ENCODE measurements around the gene AGXT2. TPM values are rescaled to one million over a fixed set of nuclear protein-coding genes. Genes with fewer than 3 reads are reported as not detected.

Gene AGXT2
- total RNA-seq, 1 experiment from 2014 or later, result not detected

- no peak overlapping the region for H4K8ac ChIP-seq (replicated peaks; ENCODE audit: insufficient read length, low read depth, low read length)
- no peak overlapping the region for H2BK12ac ChIP-seq (ENCODE audit: insufficient read length, low read depth, low read length)
- H3K27me3 ChIP-seq (ENCODE audit: insufficient read depth, low read length), result no peaks in the 10 kb centered on the region
- H3K9me3 ChIP-seq (ENCODE audit: control insufficient read depth, low read depth, low read length), result no peaks in the 10 kb centered on the region
- H3K4me3 Mint-ChIP-seq, result no peak overlapping the region
- no peak overlapping the region for H3K4me2 ChIP-seq (ENCODE audit: insufficient read depth, insufficient read length, low read length)
- no peak overlapping the region for H3K9ac ChIP-seq (ENCODE audit: extremely low read depth, insufficient read length, low read length)
- H3K14ac ChIP-seq (ENCODE audit: insufficient read depth, low read length), result no peak overlapping the region
- H2BK15ac ChIP-seq (ENCODE audit: low read depth, low read length), result no peak overlapping the region
- no peak overlapping the region for H2BK20ac ChIP-seq (ENCODE audit: low read depth, low read length, poor library complexity, severe bottlenecking)
- no peak for TF ChIP-seq CTCF (conservative IDR thresholded peaks at IDR 0.05)
- no peak overlapping the region for H3K27ac ChIP-seq (ENCODE audit: insufficient read length, low read depth, low read length)
- no peaks in the 10 kb centered on the region; the same call in 1 of the 2 replicates for H3K27me3 Mint-ChIP-seq (ENCODE audit: low read depth)
- WGBS (ENCODE audit: extremely low coverage, insufficient read length, low lambda C conversion rate), result no CpG with 5 or more reads among the region's 10 CpGs
- H2AFZ ChIP-seq (ENCODE audit: low read length), result no peak overlapping the region
- H3K23ac ChIP-seq (ENCODE audit: insufficient read length, low read depth, low read length), result no peak overlapping the region
- no peaks in the 10 kb centered on the region; a peak in 1 of 7 replicates for H3K36me3 Mint-ChIP-seq (ENCODE audit: insufficient read depth in 1 of 3, low read depth in 3 of 3)
- no peak overlapping the region for H3K18ac ChIP-seq (ENCODE audit: insufficient read length, low read depth, low read length)
- H3K27ac Mint-ChIP-seq, result no peak overlapping the region; a peak in 1 of 7 replicates
- peaks cover 5 to 8% of the 10 kb centered on the region in 2 experiments for H3K4me1 Mint-ChIP-seq
- no peak overlapping the region for H3K56ac ChIP-seq (ENCODE audit: insufficient read length, low read depth, low read length)
- no peak overlapping the region for H2AK5ac ChIP-seq (ENCODE audit: insufficient read length, low read length)
- H4K20me1 ChIP-seq (ENCODE audit: control insufficient read depth, insufficient read depth, insufficient read length), result no peaks in the 10 kb centered on the region
- no peak overlapping the region for H4K5ac ChIP-seq (ENCODE audit: insufficient read length, low read depth, low read length)
- no peaks in the 10 kb centered on the region for H3K79me2 ChIP-seq (ENCODE audit: insufficient read depth, low read length)
- no peaks in the 10 kb centered on the region for H3K9me3 Mint-ChIP-seq
- H3T11ph ChIP-seq (ENCODE audit: low read length), result no peak overlapping the region
- no peaks in the 10 kb centered on the region for H3K23me2 ChIP-seq (ENCODE audit: insufficient read length, low read depth, low read length, poor library complexity, severe bottlenecking)
- DNase-seq, result no peak
- no peak overlapping the region for H2BK5ac ChIP-seq (ENCODE audit: insufficient read length, low read length)
- no peak overlapping the region for H3K4ac ChIP-seq (ENCODE audit: low read depth, low read length)
- no peaks in the 10 kb centered on the region; the same call in 1 of the 2 replicates for H3K4me1 ChIP-seq (ENCODE audit: insufficient read depth, low read length)
- no peak overlapping the region for H2BK120ac ChIP-seq (ENCODE audit: low read depth, low read length, poor library complexity, severe bottlenecking)
- no peaks in the 10 kb centered on the region for H3K79me1 ChIP-seq (ENCODE audit: insufficient read depth, low read depth, low read length, poor library complexity, severe bottlenecking)
- no peak overlapping the region for H4K91ac ChIP-seq (ENCODE audit: insufficient read length, low read depth, low read length)
Measured at GRCh38 chr5:35030426-35031100, 17.2 kb downstream of the AGXT2 start.

All from H9 (cell line).